GM12872 (cell line): ENCODE measurements around the gene TGM6.

Source experiments
- CTCF ChIP-seq: IDR thresholded peaks from 3 replicates; pipeline ENCODE4 v1.5.1; 2011; ENCODE audit warnings: low read depth, mild to moderate bottlenecking, low read length, moderate library complexity; ENCODE audit not compliant: insufficient read depth

Gene TGM6

GRCh38 chr20:2405693-2406065 is 25.0 kb downstream of the TGM6 start:
- TF ChIP-seq CTCF = no peak

DNA sequence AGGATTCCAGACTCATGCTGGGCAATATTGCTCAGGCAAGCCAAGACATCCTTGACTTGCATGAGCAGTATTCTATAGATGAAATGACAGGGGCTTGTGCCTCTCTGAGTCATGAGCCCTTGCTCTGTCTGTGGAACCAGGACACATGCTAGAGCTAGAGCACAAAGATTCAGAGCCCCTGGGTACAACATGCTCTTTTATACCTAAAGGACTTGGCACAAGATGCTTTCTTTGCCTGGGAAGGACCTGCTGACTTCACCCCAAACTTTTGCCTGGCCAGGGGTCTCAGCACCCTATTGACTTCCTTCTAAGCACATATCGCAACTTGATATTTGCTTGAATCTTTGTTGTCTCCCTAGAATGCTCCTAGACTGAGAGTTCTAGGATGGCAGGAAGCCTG is 27.4 kb downstream of the TGM6 start:
- TF ChIP-seq CTCF = no peak

GRCh38 chr20:2416541-2417212 is 36.0 kb downstream of the TGM6 start:
- TF ChIP-seq CTCF = no peak

DNA sequence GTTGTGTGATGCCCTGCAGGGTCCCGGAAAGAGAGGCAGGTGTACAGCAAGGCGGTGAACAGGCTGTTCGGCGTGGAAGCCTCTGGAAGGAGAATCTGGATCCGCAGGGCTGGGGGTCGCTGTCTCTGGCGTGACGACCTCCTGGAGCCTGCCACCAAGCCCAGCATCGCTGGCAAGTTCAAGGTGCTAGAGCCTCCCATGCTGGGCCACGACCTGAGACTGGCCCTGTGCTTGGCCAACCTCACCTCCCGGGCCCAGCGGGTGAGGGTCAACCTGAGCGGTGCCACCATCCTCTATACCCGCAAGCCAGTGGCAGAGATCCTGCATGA is 36.5 kb downstream of the TGM6 start:
- TF ChIP-seq CTCF = no peak

- no peak for TF ChIP-seq CTCF
Measured at GRCh38 chr20:2418388-2418787, 37.7 kb downstream of the TGM6 start.

DNA sequence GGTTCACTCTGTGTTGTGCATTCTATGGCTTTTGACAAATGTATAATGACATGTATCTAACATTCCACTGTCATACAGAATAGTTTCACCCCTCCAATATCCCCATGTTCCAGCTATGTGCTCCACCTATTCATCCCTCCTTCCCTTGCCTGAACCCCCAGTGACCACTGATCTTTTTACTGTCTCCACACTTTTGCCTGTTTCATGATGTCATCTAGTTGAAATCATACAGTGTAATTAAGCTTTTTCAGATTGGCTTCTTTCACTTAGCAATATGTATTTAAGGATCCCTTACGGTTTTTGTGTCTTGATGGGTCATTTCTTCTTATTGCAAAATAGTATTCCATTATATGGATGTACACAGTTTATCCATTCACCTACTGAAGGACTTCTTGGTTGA is 39.8 kb downstream of the TGM6 start:
- TF ChIP-seq CTCF = no peak

- no peak for TF ChIP-seq CTCF
Measured at GRCh38 chr20:2421247-2421646, 40.5 kb downstream of the TGM6 start.
